ENCODE results near the gene CBARP. TPM values are rescaled to one million over a fixed set of nuclear protein-coding genes. Genes with fewer than 3 reads are reported as not detected.

Gene CBARP
- total RNA-seq, 1 experiment from 2014 or later = 23.8 TPM

GRCh38 chr19:1226522-1227303 is 11.1 kb downstream of the CBARP start:
- no peaks in the 10 kb centered on the region for H4K20me1 ChIP-seq (ENCODE audit: insufficient read depth)
- H3K9ac ChIP-seq (ENCODE audit: low read length) = peak overlapping the region; percentile 47
- intact Hi-C loops (cut with micrococcal nuclease) = no loop called here
- BruUV-seq (replicated peaks) = no TSS peak
- ChIA-PET CTCF (interaction anchor here (0.9 kb wide), 1 partner anchor 14 kb away, joined by 3 read pairs; no protein-coding TSS in a partner anchor), POLR2A (no interaction called here), RAD21 (ENCODE audit: low non-redundant PET in 1 of 2, low total read pairs in 2 of 2, uncharacterized antibody in 2 of 2, unreplicated experiment in 2 of 2) (no interaction called here)
- H3K27me3 ChIP-seq (ENCODE audit: insufficient read depth, low read length) = no peaks in the 10 kb centered on the region
- H3K4me1 ChIP-seq (ENCODE audit: control insufficient read depth in 1 of 2, insufficient read depth in 2 of 2, low read length in 2 of 2) = peaks cover 15 to 27% of the 10 kb centered on the region in 2 experiments
- H3K4me2 ChIP-seq (ENCODE audit: low read length) = peak overlapping the region; percentile 66; the same call in 1 of the 2 replicates
- no peak overlapping the region for H3K4me3 ChIP-seq (replicated peaks in 1 of 2; ENCODE audit: low read depth in 1 of 2, low read length in 2 of 2)
- peak; percentile 8 for ATAC-seq
- no peak for DNase-seq (ENCODE audit: low read depth, low spot score)
- H2AFZ ChIP-seq (ENCODE audit: low read depth, low read length, poor library complexity, severe bottlenecking) = no peak overlapping the region
- H3K9me2 ChIP-seq (ENCODE audit: insufficient read depth) = no peaks in the 10 kb centered on the region
- TF ChIP-seq ZFX (IDR thresholded peaks at IDR 0.05) (peak; percentile 17; the same call in 1 of the 2 replicates), ZBTB33 (IDR thresholded peaks at IDR 0.05; ENCODE audit: extremely low read depth, insufficient replicate concordance, low read length) (no peak)
- H3K79me2 ChIP-seq (ENCODE audit: insufficient read depth, low read length) = no peaks in the 10 kb centered on the region
- H3K36me3 ChIP-seq (ENCODE audit: control insufficient read depth in 1 of 2, insufficient read depth in 2 of 2, low read length in 2 of 2) = peaks cover 0 to 5% of the 10 kb centered on the region in 2 experiments; a peak in 2 of 4 replicates
- peak overlapping the region; percentile 92 for H3K27ac ChIP-seq (ENCODE audit: low read depth, low read length)
- H3K9me3 ChIP-seq (ENCODE audit: control insufficient read depth in 1 of 2, insufficient read depth in 1 of 2, low read depth in 1 of 2, low read length in 2 of 2) = no peaks in the 10 kb centered on the region

- ChIA-PET RAD21 (ENCODE audit: low non-redundant PET in 1 of 2, low total read pairs in 2 of 2, uncharacterized antibody in 2 of 2, unreplicated experiment in 2 of 2) (no interaction called here), POLR2A (no interaction called here), CTCF (interaction anchor here (0.9 to 1.4 kb wide), 3 partner anchors 15 to 40 kb away, joined by 3 to 5 read pairs (median 4); no protein-coding TSS in a partner anchor)
- Histone ChIP-seq H3K79me2 (ENCODE audit: insufficient read depth, low read length) (peaks cover 2% of the 10 kb centered on the region; the same call in 1 of the 2 replicates), H3K4me2 (ENCODE audit: low read length) (no peak overlapping the region), H3K4me3 (replicated peaks in 1 of 2; ENCODE audit: low read depth in 1 of 2, low read length in 2 of 2) (no peak overlapping the region), H3K9me2 (ENCODE audit: insufficient read depth) (no peaks in the 10 kb centered on the region), H3K27ac (ENCODE audit: low read depth, low read length) (peak overlapping the region; percentile 92; the same call in 1 of the 2 replicates), H2AFZ (ENCODE audit: low read depth, low read length, poor library complexity, severe bottlenecking) (no peak overlapping the region), H4K20me1 (ENCODE audit: insufficient read depth) (no peaks in the 10 kb centered on the region), H3K36me3 (ENCODE audit: control insufficient read depth in 1 of 2, insufficient read depth in 2 of 2, low read length in 2 of 2) (peaks cover 0 to 6% of the 10 kb centered on the region in 2 experiments; a peak in 2 of 4 replicates), H3K4me1 (ENCODE audit: control insufficient read depth in 1 of 2, insufficient read depth in 2 of 2, low read length in 2 of 2) (peaks cover 15 to 25% of the 10 kb centered on the region in 2 experiments), H3K27me3 (ENCODE audit: insufficient read depth, low read length) (no peaks in the 10 kb centered on the region), H3K9ac (ENCODE audit: low read length) (no peak overlapping the region), H3K9me3 (ENCODE audit: control insufficient read depth in 1 of 2, insufficient read depth in 1 of 2, low read depth in 1 of 2, low read length in 2 of 2) (no peaks in the 10 kb centered on the region)
- ATAC-seq (no peak), DNase-seq (ENCODE audit: low read depth, low spot score) (no peak)
- TF ChIP-seq POLR2AphosphoS5 (IDR thresholded peaks at IDR 0.05; ENCODE audit: low read depth, low read length) (no peak), ZFX (IDR thresholded peaks at IDR 0.05) (no peak), YY1 (IDR thresholded peaks at IDR 0.05; ENCODE audit: extremely low read depth, insufficient replicate concordance, low read depth, low read length) (no peak), JUND (IDR thresholded peaks at IDR 0.05) (no peak), EZH2phosphoT487 (IDR thresholded peaks at IDR 0.05; ENCODE audit: borderline replicate concordance) (no peak), CTCF (IDR thresholded peaks at IDR 0.05 in 2 of 3, conservative IDR thresholded peaks at IDR 0.05 in 1 of 3; ENCODE audit: borderline replicate concordance in 1 of 3, insufficient read depth in 1 of 3, low read depth in 2 of 3, low read length in 2 of 3) (no peak), EZH2 (IDR thresholded peaks at IDR 0.05) (no peak), ATF3 (IDR thresholded peaks at IDR 0.05) (no peak)
- BruUV-seq (replicated peaks) = no TSS peak
- intact Hi-C loops (cut with micrococcal nuclease) = no loop called here
Measured at GRCh38 chr19:1226227-1226518, 11.6 kb downstream of the CBARP start.
